SK-N-SH (cell line): ENCODE data around the gene DHRS12. TPM values are rescaled to one million over a fixed set of nuclear protein-coding genes. Genes with fewer than 3 reads are reported as not detected.

ENCODE experiments used
- CTCF ChIA-PET: fragments of 300-600, 350-600 bp; formaldehyde crosslinking; extraction: SDS; loops from one replicate; lab custom pipeline; 2021; lab: Yijun Ruan, JAX
- POLR2A ChIA-PET: fragments of 350-600 bp; sonication (Branson Sonifier 250); formaldehyde crosslinking; extraction: SDS; loops from one replicate; lab custom pipeline; 2020; ENCODE audit warnings: antibody characterized with exemption, inconsistent platforms; lab: Yijun Ruan, JAX
- DNase-seq: peaks from one replicate; pipeline ENCODE4 v3.0.0; 2012
- H2AFZ ChIP-seq: fragments of 200-600 bp; sonication (generic); 2 replicates; pipeline ENCODE4 v1.8.1; 2016; ENCODE audit warnings: antibody characterized with exemption, mild to moderate bottlenecking, low read depth
- H3F3A ChIP-seq: fragments of 200-600 bp; sonication (generic); replicated peaks from 2 replicates; pipeline ENCODE3; 2016; ENCODE audit warnings: antibody characterized with exemption, mild to moderate bottlenecking; ENCODE audit not compliant: insufficient read depth
- H3K27ac ChIP-seq, 2 experiments: fragments of 200-500 bp in 1 of 2; fragments of 200-600 bp in 1 of 2; sonication (Bioruptor generic) in 1 of 2; sonication (generic), shearing (Covaris generic) in 1 of 2; 2 replicates each; pipeline versions ENCODE4 v1.5.1 to v1.6.1; 2014 to 2016; ENCODE audit warnings: low read depth in 2 of 2, inconsistent platforms in 1 of 2, low read length in 1 of 2, mild to moderate bottlenecking in 1 of 2, mixed read lengths in 1 of 2
- H3K27me3 ChIP-seq: fragments of 200-600 bp; sonication (generic), shearing (Covaris generic); 2 replicates; pipeline ENCODE4 v1.6.1; 2016; ENCODE audit warnings: mixed run types; ENCODE audit not compliant: insufficient read depth
- H3K36me3 ChIP-seq, 2 experiments: fragments of 200-500 bp in 1 of 2; fragments of 200-600 bp in 1 of 2; sonication (Bioruptor generic) in 1 of 2; sonication (generic) in 1 of 2; replicated peaks in 1 of 2; 2 replicates each; pipeline versions ENCODE3 to v1.5.1; 2014 to 2016; ENCODE audit warnings: low read length in 1 of 2, mild to moderate bottlenecking in 1 of 2; ENCODE audit not compliant: insufficient read depth in 2 of 2, control insufficient read depth in 1 of 2
- H3K4me1 ChIP-seq, 2 experiments: fragments of 200-500 bp in 1 of 2; fragments of 200-600 bp in 1 of 2; sonication (Bioruptor generic) in 1 of 2; sonication (generic), shearing (Covaris generic) in 1 of 2; 2 replicates each; pipeline versions ENCODE4 v1.5.1 to v1.6.1; 2014 to 2016; ENCODE audit warnings: low read depth in 1 of 2, low read length in 1 of 2, mixed run types in 1 of 2; ENCODE audit not compliant: insufficient read depth in 2 of 2, control insufficient read depth in 1 of 2
- H3K4me2 ChIP-seq: fragments of 200-600 bp; sonication (generic), shearing (Covaris generic); 2 replicates; pipeline ENCODE4 v1.6.1; 2017; ENCODE audit warnings: mixed run types
- H3K4me3 ChIP-seq, 2 experiments: fragments of 200-500 bp in 1 of 2; fragments of 200-600 bp in 1 of 2; sonication (Bioruptor generic) in 1 of 2; sonication (generic), shearing (Covaris generic) in 1 of 2; 2 replicates each; pipeline versions ENCODE4 v1.5.1 to v1.8.1; 2014 to 2016; ENCODE audit warnings: low read depth in 2 of 2, inconsistent platforms in 1 of 2, low read length in 1 of 2, mild to moderate bottlenecking in 1 of 2, mixed read lengths in 1 of 2, moderate library complexity in 1 of 2
- H3K79me2 ChIP-seq: fragments of 200-600 bp; sonication (generic); 2 replicates; pipeline ENCODE4 v1.8.1; 2017; ENCODE audit warnings: mild to moderate bottlenecking; ENCODE audit not compliant: insufficient read depth
- H3K9ac ChIP-seq: fragments of 200-600 bp; sonication (generic); 2 replicates; pipeline ENCODE4 v1.6.1; 2017; ENCODE audit warnings: mixed run types
- H3K9me2 ChIP-seq: fragments of 200-600 bp; sonication (generic); 2 replicates; pipeline ENCODE4 v1.6.1; 2017; ENCODE audit warnings: mixed run types
- H3K9me3 ChIP-seq: fragments of 200-600 bp; sonication (generic); 2 replicates; pipeline ENCODE4 v1.6.1; 2017; ENCODE audit warnings: mixed run types, mild to moderate bottlenecking, moderate library complexity
- H4K20me1 ChIP-seq: fragments of 200-600 bp; sonication (generic); 2 replicates; pipeline ENCODE4 v1.6.1; 2017; ENCODE audit warnings: mild to moderate bottlenecking, mixed run types; ENCODE audit not compliant: insufficient read depth
- CTCF ChIP-seq: fragments of 200-600 bp; sonication (generic); IDR thresholded peaks from 2 replicates; pipeline ENCODE4 v1.6.1; 2017; ENCODE audit warnings: antibody characterized with exemption, mild to moderate bottlenecking, moderate library complexity
- ELF1 ChIP-seq: IDR thresholded peaks from 2 replicates; pipeline ENCODE4 v1.4.0; 2012
- EP300 ChIP-seq, 2 experiments: IDR thresholded peaks; 2 replicates each; pipeline versions ENCODE4 v1.4.0 to v1.6.1; 2012; ENCODE audit warnings: borderline replicate concordance in 1 of 2, low read depth in 1 of 2, low read length in 1 of 2
- GABPA ChIP-seq: IDR thresholded peaks from 2 replicates; pipeline ENCODE4 v1.4.0; 2012; ENCODE audit warnings: low read depth, mild to moderate bottlenecking
- IRF3 ChIP-seq: fragments of 150-350 bp; IDR thresholded peaks from 2 replicates; pipeline ENCODE4 v1.6.1; 2016; ENCODE audit warnings: mild to moderate bottlenecking, low read depth, low read length
- RCOR1 ChIP-seq: fragments of 150-350 bp; IDR thresholded peaks from 2 replicates; pipeline ENCODE4 v1.6.1; 2017; ENCODE audit warnings: antibody characterized with exemption, low read length
- RXRA ChIP-seq: IDR thresholded peaks from 2 replicates; pipeline ENCODE4 v1.4.0; 2012; ENCODE audit warnings: low read depth, mild to moderate bottlenecking, borderline replicate concordance
- TAF1 ChIP-seq: IDR thresholded peaks from 2 replicates; pipeline ENCODE4 v1.6.1; 2012; ENCODE audit warnings: low read depth, mild to moderate bottlenecking, low read length, moderate library complexity, borderline replicate concordance
- USF1 ChIP-seq: IDR thresholded peaks from 2 replicates; pipeline ENCODE4 v1.4.0; 2012; ENCODE audit warnings: low read depth, borderline replicate concordance
- USF2 ChIP-seq: fragments of 150-350 bp; IDR thresholded peaks from 2 replicates; pipeline ENCODE4 v1.6.1; 2017; ENCODE audit warnings: antibody characterized with exemption, low read length, low read depth, borderline replicate concordance
- YY1 ChIP-seq: IDR thresholded peaks from 2 replicates; pipeline ENCODE4 v1.4.0; 2012; ENCODE audit warnings: low read depth, mild to moderate bottlenecking
- ZBTB33 ChIP-seq: IDR thresholded peaks from 2 replicates; pipeline ENCODE4 v1.4.0; 2012; ENCODE audit warnings: low read depth, borderline replicate concordance
- WGBS: methylation state at CpG from one replicate; pipeline ENCODE4 v1.1.6; 2017; ENCODE audit warnings: low lambda C conversion rate; 5-methylcytosine and 5-hydroxymethylcytosine counted together
- polyA plus RNA-seq, 3 experiments: library from polyadenylated mRNA; depleted of rRNA; stranded (reverse); fragments of >200 nt; gene quantifications; 2 replicates each; pipeline ENCODE4 v1.2.3, GENCODE V29; 2012

The DHRS12 gene
- polyA plus RNA-seq, 1 of the 3 experiments (the other 2 are of a cell fraction) = 9.6 TPM

GRCh38 chr13:51738226-51738905, 65.6 kb downstream of the DHRS12 start:
- Histone ChIP-seq H4K20me1 (no peaks in the 10 kb centered on the region), H3K4me2 (no peak overlapping the region), H3K4me3 (no peak overlapping the region), H3K36me3 (peaks cover 5 to 15% of the 10 kb centered on the region in 2 experiments), H2AFZ (no peak overlapping the region), H3K27me3 (no peaks in the 10 kb centered on the region), H3K4me1 (peaks cover 12% of the 10 kb centered on the region in 2 experiments), H3K27ac (no peak overlapping the region), H3K79me2 (no peaks in the 10 kb centered on the region), H3K9ac (no peak overlapping the region), H3K9me2 (no peaks in the 10 kb centered on the region), H3K9me3 (no peaks in the 10 kb centered on the region), H3F3A (no peaks in the 10 kb centered on the region)
- no peak for DNase-seq
- TF ChIP-seq RCOR1 (no peak), RXRA (no peak)
- POLR2A ChIA-PET = no interaction called here
- WGBS = 95% methylated on average over 2 of the region's 2 CpGs
- CTCF ChIA-PET = interaction anchor here (1.3 kb wide), 1 partner anchor 59 kb away, joined by 3 read pairs; no protein-coding TSS in a partner anchor

GRCh38 chr13:51737609-51738008, 66.4 kb downstream of the DHRS12 start:
- no peaks in the 10 kb centered on the region for H3K27me3 ChIP-seq
- peaks cover 5 to 14% of the 10 kb centered on the region in 2 experiments for H3K36me3 ChIP-seq
- 98% methylated on average over 3 of the region's 3 CpGs for WGBS
- no peak overlapping the region for H3K27ac ChIP-seq
- H3K79me2 ChIP-seq = no peaks in the 10 kb centered on the region
- no peaks in the 10 kb centered on the region for H3K9me2 ChIP-seq
- H3K9ac ChIP-seq = no peak overlapping the region
- DNase-seq = no peak
- peaks cover 14 to 15% of the 10 kb centered on the region in 2 experiments for H3K4me1 ChIP-seq
- H3K4me3 ChIP-seq = no peak overlapping the region
- H3K9me3 ChIP-seq = no peaks in the 10 kb centered on the region
- no peaks in the 10 kb centered on the region for H4K20me1 ChIP-seq
- ChIA-PET CTCF (no interaction called here), POLR2A (no interaction called here)
- H3K4me2 ChIP-seq = no peak overlapping the region
- TF ChIP-seq YY1 = no peak
- no peak for TF ChIP-seq ELF1
- TF ChIP-seq CTCF = no peak
- TF ChIP-seq IRF3 = no peak
- TF ChIP-seq TAF1 = no peak
- no peak for TF ChIP-seq USF1
- no peak for TF ChIP-seq ZBTB33
- no peak for TF ChIP-seq GABPA
- no peak for TF ChIP-seq RCOR1
- TF ChIP-seq USF2 = no peak
- TF ChIP-seq EP300 (IDR thresholded peaks at IDR 0.05; ENCODE audit: borderline replicate concordance in 1 of 2, low read depth in 1 of 2, low read length in 1 of 2) = no peak
- no peak overlapping the region for H2AFZ ChIP-seq
- no peaks in the 10 kb centered on the region for H3F3A ChIP-seq
